SK-N-MC (cell line): ENCODE measurements around the gene DIAPH2.

Experiments
- DNase-seq: peaks from one replicate; pipeline ENCODE4 v3.0.0-alpha.2; 2011; ENCODE audit warnings: low read depth, low spot score
- H3K27ac ChIP-seq: fragments of 200-600 bp; sonication (generic); 2 replicates; pipeline ENCODE4 v1.5.1; 2016; ENCODE audit warnings: mixed run types
- H3K36me3 ChIP-seq: fragments of 200-600 bp; sonication (generic); 2 replicates; pipeline ENCODE4 v1.6.1; 2017; ENCODE audit warnings: antibody characterized with exemption, low read length, mixed read lengths; ENCODE audit not compliant: insufficient read depth
- H3K4me3 ChIP-seq: fragments of 200-600 bp; sonication (generic); 2 replicates; pipeline ENCODE4 v1.5.1; 2016
- H3K9ac ChIP-seq: fragments of 200-600 bp; sonication (generic); 2 replicates; pipeline ENCODE4 v1.8.0; 2017; ENCODE audit warnings: mixed run types, mixed read lengths; ENCODE audit not compliant: insufficient read length
- H3K9me3 ChIP-seq: fragments of 200-600 bp; sonication (generic); 2 replicates; pipeline ENCODE4 v1.6.1; 2017; ENCODE audit warnings: low read depth, mild to moderate bottlenecking, antibody characterized with exemption, low read length, moderate library complexity, mixed read lengths
- EZH2 ChIP-seq: fragments of 200-600 bp; sonication (generic); IDR thresholded peaks from one replicate; pipeline ENCODE4 v1.6.1; 2017; ENCODE audit warnings: antibody characterized with exemption
- FOXP2 ChIP-seq: optimal IDR thresholded peaks from 2 replicates; pipeline ENCODE3; 2011; ENCODE audit warnings: mild to moderate bottlenecking, moderate library complexity; ENCODE audit not compliant: insufficient read depth; ENCODE audit errors: extremely low read length, control extremely low read depth
- POLR2AphosphoS5 ChIP-seq: IDR thresholded peaks from 2 replicates; pipeline ENCODE4 v1.6.1; 2012; ENCODE audit warnings: mild to moderate bottlenecking, low read depth, low read length, borderline replicate concordance

DIAPH2 gene

DNA sequence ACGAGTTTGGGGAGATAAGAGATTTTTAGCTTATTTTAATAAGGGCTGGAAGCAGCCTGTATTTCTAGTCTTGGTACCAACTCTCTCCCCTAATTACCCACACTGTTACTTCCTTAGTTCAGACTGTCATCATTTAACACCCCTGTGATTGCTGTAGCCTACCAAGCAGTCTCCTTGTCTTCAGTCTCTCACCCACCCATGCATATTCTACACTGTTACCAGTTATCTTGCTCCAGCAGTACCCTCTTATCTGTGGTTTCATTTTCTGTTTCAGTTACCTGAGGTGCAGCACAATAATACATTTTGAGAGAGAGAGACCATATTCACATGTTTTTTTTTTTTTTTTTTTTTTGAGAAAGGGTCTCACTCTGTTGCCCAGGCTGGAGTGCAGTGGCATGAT is 80.2 kb downstream of the DIAPH2 start:
- Histone ChIP-seq H3K9me3 (no peaks in the 10 kb centered on the region), H3K27ac (no peak overlapping the region), H3K9ac (no peak overlapping the region), H3K4me3 (no peak overlapping the region), H3K36me3 (no peaks in the 10 kb centered on the region)
- no peak for DNase-seq
- TF ChIP-seq FOXP2 (no peak), EZH2 (no peak), POLR2AphosphoS5 (no peak)

DNA sequence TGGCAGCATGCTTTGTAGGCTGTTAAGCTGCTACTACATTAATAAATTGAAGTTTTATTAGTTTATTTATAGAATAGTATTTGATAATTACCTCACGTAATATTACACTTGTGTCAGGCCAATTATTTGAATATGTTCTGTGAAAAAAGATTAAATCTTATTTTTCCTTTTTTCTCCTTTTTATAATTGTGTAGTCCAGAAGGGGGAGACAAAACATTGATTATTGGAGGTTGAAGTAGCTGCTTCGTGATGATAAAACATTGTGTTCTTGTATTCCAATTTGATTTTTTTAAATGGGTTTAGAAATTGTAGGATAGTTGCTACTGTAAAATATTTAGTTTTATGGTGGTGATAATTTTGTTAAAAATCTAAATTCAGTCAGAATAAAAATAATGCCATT is 85.7 kb downstream of the DIAPH2 start:
- Histone ChIP-seq H3K9ac (no peak overlapping the region), H3K9me3 (no peaks in the 10 kb centered on the region), H3K27ac (no peak overlapping the region), H3K4me3 (no peak overlapping the region), H3K36me3 (no peaks in the 10 kb centered on the region)
- no peak for DNase-seq
- no peak for TF ChIP-seq POLR2AphosphoS5

DNA sequence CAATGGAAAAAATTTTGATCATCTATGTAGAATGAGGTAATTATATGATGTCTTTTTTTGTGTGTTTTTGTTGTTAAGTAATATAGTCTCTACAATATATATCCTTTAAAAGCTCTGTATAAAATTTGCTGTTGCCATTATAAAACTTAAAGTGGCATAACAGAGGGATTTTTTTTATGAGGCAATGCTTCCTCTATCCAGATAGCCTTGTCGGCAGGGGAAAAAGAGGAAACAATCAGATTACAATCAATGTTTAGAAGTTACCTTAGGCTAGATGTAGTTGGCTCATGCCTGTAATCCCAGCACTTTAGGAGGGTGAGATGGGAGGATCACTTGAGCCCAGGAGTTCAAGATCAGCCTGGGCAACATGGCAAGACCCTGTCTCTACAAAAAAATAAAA is 86.8 kb downstream of the DIAPH2 start:
- no peak for TF ChIP-seq FOXP2
- TF ChIP-seq POLR2AphosphoS5, result no peak
- no peak for TF ChIP-seq EZH2
- Histone ChIP-seq H3K9ac (no peak overlapping the region), H3K4me3 (no peak overlapping the region), H3K27ac (no peak overlapping the region), H3K36me3 (no peaks in the 10 kb centered on the region), H3K9me3 (no peaks in the 10 kb centered on the region)
- no peak for DNase-seq

DNA sequence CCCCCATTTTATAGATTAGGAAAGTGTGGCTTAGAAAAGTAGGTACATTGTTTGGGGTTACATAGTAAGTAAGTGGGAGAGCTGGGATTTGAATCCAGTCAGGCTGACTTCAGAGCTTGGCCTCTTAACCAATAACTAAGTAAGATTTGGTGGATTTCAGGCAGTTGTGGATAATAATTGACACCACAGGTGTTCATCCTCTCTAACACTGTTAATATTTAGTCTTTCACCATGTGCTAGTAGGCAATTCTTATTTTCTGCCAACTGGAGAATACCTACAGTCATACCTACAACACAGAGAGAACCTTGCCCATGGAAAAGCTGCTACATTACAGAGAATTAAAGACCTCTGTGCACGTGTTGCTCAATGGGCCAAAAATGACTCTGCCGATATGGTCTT is 89.5 kb downstream of the DIAPH2 start:
- no peak overlapping the region for H3K4me3 ChIP-seq
- no peak overlapping the region for H3K27ac ChIP-seq
- no peak for TF ChIP-seq EZH2
- TF ChIP-seq POLR2AphosphoS5, result no peak
- no peak for TF ChIP-seq FOXP2
- H3K9ac ChIP-seq, result no peak overlapping the region
- no peaks in the 10 kb centered on the region for H3K9me3 ChIP-seq
- no peaks in the 10 kb centered on the region for H3K36me3 ChIP-seq
- no peak for DNase-seq

DNA sequence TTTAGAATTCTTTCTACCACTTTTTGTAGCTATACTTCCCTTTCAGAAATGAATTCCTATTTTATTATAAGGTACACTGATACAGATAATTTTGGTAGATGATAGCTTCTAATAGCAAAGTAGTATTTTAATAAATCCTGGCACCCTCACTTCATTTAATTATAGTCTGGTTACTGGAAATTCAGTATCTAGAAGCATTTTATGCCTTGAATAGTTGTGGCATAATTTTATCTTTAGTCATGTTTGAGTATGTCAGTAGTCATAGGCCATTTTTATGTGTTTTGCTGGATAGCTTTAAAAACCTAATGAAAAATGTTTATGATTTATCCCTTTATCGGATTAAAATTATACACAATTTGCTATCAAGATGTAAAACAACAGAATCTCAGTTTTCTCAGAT is 92.3 kb downstream of the DIAPH2 start:
- no peak for DNase-seq
- TF ChIP-seq FOXP2 (no peak), EZH2 (no peak), POLR2AphosphoS5 (no peak)
- H3K9ac ChIP-seq, result no peak overlapping the region
- no peaks in the 10 kb centered on the region for H3K9me3 ChIP-seq
- H3K4me3 ChIP-seq, result no peak overlapping the region
- H3K36me3 ChIP-seq, result no peaks in the 10 kb centered on the region
- no peak overlapping the region for H3K27ac ChIP-seq

DNA sequence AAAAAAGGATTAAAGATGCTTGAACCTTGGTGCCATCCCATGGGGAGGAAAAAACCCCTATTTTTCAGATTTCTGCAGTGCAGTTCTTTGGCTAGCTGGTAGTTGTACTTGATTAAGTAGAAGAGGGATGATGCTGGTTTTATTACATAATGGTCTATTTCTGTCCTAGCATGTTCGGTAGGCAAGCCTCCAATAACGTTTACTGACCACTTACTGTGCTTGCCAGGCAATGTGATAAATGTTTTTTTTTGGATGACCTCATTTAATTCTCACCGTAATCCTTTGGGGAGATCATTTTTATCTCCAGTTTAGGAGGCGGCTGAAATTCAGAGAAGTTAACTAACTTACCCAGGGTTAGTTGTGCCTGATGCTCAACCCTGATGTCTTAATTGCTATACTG is 106.9 kb downstream of the DIAPH2 start:
- Histone ChIP-seq H3K36me3 (no peaks in the 10 kb centered on the region), H3K27ac (no peak overlapping the region), H3K9ac (no peak overlapping the region), H3K9me3 (no peaks in the 10 kb centered on the region), H3K4me3 (no peak overlapping the region)
- TF ChIP-seq EZH2 (no peak), FOXP2 (no peak), POLR2AphosphoS5 (no peak)
- no peak for DNase-seq

DNA sequence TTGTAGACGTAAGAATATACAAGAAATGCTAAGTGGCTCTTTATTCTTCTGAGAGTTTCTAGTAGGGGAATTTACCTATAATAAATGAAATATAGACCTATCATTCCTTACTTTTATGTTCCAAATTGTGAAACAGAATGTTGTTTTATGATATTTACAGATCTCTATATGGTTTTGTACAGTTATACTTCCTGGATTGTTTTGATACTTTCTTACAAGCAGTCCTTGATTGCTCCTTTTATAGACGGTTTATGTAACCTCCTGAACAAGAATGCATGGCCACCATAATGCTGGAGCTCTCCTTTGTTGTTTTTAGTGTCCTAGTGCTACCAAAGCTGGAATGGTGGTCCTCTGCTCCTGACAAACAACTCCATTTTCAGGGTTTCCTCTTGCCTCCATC is 107.4 kb downstream of the DIAPH2 start:
- Histone ChIP-seq H3K9me3 (no peaks in the 10 kb centered on the region), H3K4me3 (no peak overlapping the region), H3K36me3 (no peaks in the 10 kb centered on the region), H3K27ac (no peak overlapping the region), H3K9ac (no peak overlapping the region)
- TF ChIP-seq POLR2AphosphoS5 (no peak), EZH2 (no peak), FOXP2 (no peak)
- no peak for DNase-seq

DNA sequence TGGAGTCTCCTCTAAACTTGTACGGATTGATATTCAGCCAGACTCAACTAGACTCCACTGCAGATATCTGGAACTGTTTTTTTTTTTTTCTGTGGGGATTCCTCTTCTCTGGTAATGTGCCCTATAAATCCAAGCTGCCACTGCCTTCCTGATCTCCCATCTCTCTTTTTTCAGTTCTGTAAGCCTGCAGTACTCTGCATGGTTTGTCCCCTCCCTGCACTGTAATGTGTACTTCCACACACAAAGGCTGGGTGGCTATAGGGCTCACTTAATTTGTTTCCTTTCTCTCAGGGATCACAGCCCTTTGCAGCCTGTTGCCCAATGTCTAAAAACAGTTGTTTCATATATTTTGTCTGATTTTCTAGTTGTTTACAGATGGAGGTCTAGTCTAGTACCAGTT is 114.3 kb downstream of the DIAPH2 start:
- Histone ChIP-seq H3K36me3 (no peaks in the 10 kb centered on the region), H3K9ac (no peak overlapping the region), H3K9me3 (no peaks in the 10 kb centered on the region), H3K27ac (no peak overlapping the region), H3K4me3 (no peak overlapping the region)
- no peak for DNase-seq
- TF ChIP-seq POLR2AphosphoS5 (no peak), EZH2 (no peak), FOXP2 (no peak)

DNA sequence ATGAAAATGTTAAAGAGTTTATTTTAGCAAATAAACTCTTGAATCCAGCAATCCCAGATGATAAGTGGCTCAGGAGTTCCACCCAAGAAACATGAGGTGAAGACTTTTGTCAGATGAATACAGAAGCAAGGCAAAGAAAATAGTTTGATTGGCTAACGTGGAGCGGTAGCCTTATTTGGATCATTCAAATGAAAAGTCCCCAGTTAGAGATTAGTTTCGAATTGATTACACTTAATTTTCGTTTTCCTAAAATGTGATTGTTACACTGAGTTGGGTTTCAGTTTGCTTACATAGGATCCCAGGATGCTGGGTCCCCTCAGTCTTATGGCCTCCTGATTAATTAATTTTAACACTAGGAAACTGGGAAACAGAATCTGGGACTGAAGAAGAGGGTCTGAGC is 122.7 kb downstream of the DIAPH2 start:
- H3K9me3 ChIP-seq, result no peaks in the 10 kb centered on the region
- H3K4me3 ChIP-seq, result no peak overlapping the region
- no peak for DNase-seq
- H3K27ac ChIP-seq, result no peak overlapping the region
- H3K9ac ChIP-seq, result no peak overlapping the region
- TF ChIP-seq EZH2 (no peak), FOXP2 (no peak), POLR2AphosphoS5 (no peak)
- no peaks in the 10 kb centered on the region for H3K36me3 ChIP-seq
